Activated B cell treated with CpG ODN at 0.5 μM for 24 hours (primary cell): Measurements from ENCODE around the gene USH1G. TPM values are rescaled to one million over a fixed set of nuclear protein-coding genes. Genes with fewer than 3 reads are reported as not detected.

Experiments used
- ATAC-seq: fragments of 200-7000 bp; cut with Tn5 transposase; one replicate; pipeline ENCODE4 v1.10.0; 2021; ENCODE audit warnings: low read depth, mild to moderate bottlenecking, moderate library complexity
- CTCF ChIA-PET: fragments of 350-600 bp; sonication (Branson Sonifier 250); formaldehyde crosslinking; loops from one replicate; lab custom pipeline; 2021; ENCODE audit warnings: antibody characterized with exemption; lab: Charles Lee
- POLR2A ChIA-PET: fragments of 350-600 bp; sonication (Branson Sonifier 250); formaldehyde crosslinking; loops from one replicate; lab custom pipeline; 2021; ENCODE audit warnings: antibody characterized with exemption; lab: Charles Lee
- DNase-seq: peaks from one replicate; pipeline ENCODE4 v3.0.0; 2022
- H3K27ac Mint-ChIP-seq: one replicate; pipeline ENCODE4 v1.8.0; 2020; ENCODE audit warnings: mixed read lengths
- H3K27me3 Mint-ChIP-seq: one replicate; pipeline ENCODE4 v1.8.0; 2021; ENCODE audit warnings: mixed read lengths
- H3K36me3 Mint-ChIP-seq: one replicate; pipeline ENCODE4 v1.8.0; 2021; ENCODE audit warnings: low read depth, mixed read lengths
- H3K4me1 Mint-ChIP-seq: one replicate; pipeline ENCODE4 v1.8.0; 2021; ENCODE audit warnings: mixed read lengths
- H3K4me3 Mint-ChIP-seq: one replicate; pipeline ENCODE4 v1.8.0; 2020; ENCODE audit warnings: mild to moderate bottlenecking, mixed read lengths
- H3K9me3 Mint-ChIP-seq: one replicate; pipeline ENCODE4 v1.8.0; 2020; ENCODE audit warnings: mixed read lengths
- CTCF ChIP-seq: fragments of 200-600 bp; IDR thresholded peaks from one replicate; pipeline ENCODE4 v1.8.0; 2022; ENCODE audit warnings: antibody characterized with exemption, mild to moderate bottlenecking
- intact Hi-C: fragments of 100-400 bp; cut with micrococcal nuclease; formaldehyde crosslinking; loops from one replicate; pipeline ENCODE4 v1.15.1; 2024
- total RNA-seq: library from RNA; stranded (reverse); gene quantifications from 2 replicates; pipeline ENCODE4 v1.2.3, GENCODE V29; 2022

The USH1G gene
- total RNA-seq, 1 donor from 2014 or later, result not detected

GRCh38 chr17:74954115-74954514 is 31.1 kb upstream of the USH1G start:
- POLR2A ChIA-PET, result no interaction called here
- ATAC-seq, result no peak
- Mint-ChIP-seq H3K4me3 (no peak overlapping the region), H3K4me1 (peaks cover 3% of the 10 kb centered on the region), H3K27ac (no peak overlapping the region), H3K9me3 (no peaks in the 10 kb centered on the region), H3K36me3 (no peaks in the 10 kb centered on the region), H3K27me3 (peaks cover 14% of the 10 kb centered on the region)
- CTCF ChIA-PET, result no interaction called here
- DNase-seq, result no peak
- intact Hi-C loops, result no loop called here
- TF ChIP-seq CTCF, result no peak

GRCh38 chr17:74953134-74953687 is 30.2 kb upstream of the USH1G start:
- Mint-ChIP-seq H3K9me3 (no peaks in the 10 kb centered on the region), H3K27ac (no peak overlapping the region), H3K36me3 (no peaks in the 10 kb centered on the region), H3K27me3 (peaks cover 17% of the 10 kb centered on the region), H3K4me1 (peaks cover 3% of the 10 kb centered on the region), H3K4me3 (no peak overlapping the region)
- CTCF ChIA-PET, result no interaction called here
- POLR2A ChIA-PET, result no interaction called here
- intact Hi-C loops, result no loop called here
- no peak for ATAC-seq
- TF ChIP-seq CTCF, result no peak
- DNase-seq, result no peak

GRCh38 chr17:74952431-74953133 is 29.5 kb upstream of the USH1G start:
- Mint-ChIP-seq H3K9me3 (no peaks in the 10 kb centered on the region), H3K4me3 (no peak overlapping the region), H3K4me1 (no peaks in the 10 kb centered on the region), H3K27ac (no peak overlapping the region), H3K36me3 (no peaks in the 10 kb centered on the region), H3K27me3 (peaks cover 18% of the 10 kb centered on the region)
- intact Hi-C loops, result no loop called here
- ChIA-PET POLR2A (no interaction called here), CTCF (no interaction called here)
- no peak for ATAC-seq
- DNase-seq, result no peak
- TF ChIP-seq CTCF, result no peak

GRCh38 chr17:74951680-74952421 is 28.8 kb upstream of the USH1G start:
- DNase-seq, result no peak
- TF ChIP-seq CTCF, result no peak
- Mint-ChIP-seq H3K27ac (no peak overlapping the region), H3K9me3 (no peaks in the 10 kb centered on the region), H3K27me3 (peaks cover 18% of the 10 kb centered on the region), H3K36me3 (no peaks in the 10 kb centered on the region), H3K4me1 (no peaks in the 10 kb centered on the region), H3K4me3 (no peak overlapping the region)
- ChIA-PET POLR2A (no interaction called here), CTCF (no interaction called here)
- no peak for ATAC-seq
- intact Hi-C loops, result no loop called here

GRCh38 chr17:74951065-74951464 is 28.0 kb upstream of the USH1G start:
- Mint-ChIP-seq H3K27me3 (peaks cover 18% of the 10 kb centered on the region), H3K36me3 (no peaks in the 10 kb centered on the region), H3K27ac (no peak overlapping the region), H3K9me3 (no peaks in the 10 kb centered on the region), H3K4me3 (no peak overlapping the region), H3K4me1 (no peaks in the 10 kb centered on the region)
- ChIA-PET POLR2A (no interaction called here), CTCF (no interaction called here)
- no peak for TF ChIP-seq CTCF
- DNase-seq (no peak), ATAC-seq (no peak)
- intact Hi-C loops, result no loop called here
